ENCODE data around the gene EXT2.

EXT2 gene

GRCh38 chr11:44136176-44136945 is 40.9 kb downstream of the EXT2 start:
- DNase-seq: no peak

GRCh38 chr11:44137057-44137456 is 41.6 kb downstream of the EXT2 start:
- no peak for DNase-seq

- no peak for DNase-seq
Observed at GRCh38 chr11:44138286-44138685, 42.8 kb downstream of the EXT2 start.

- no peak for DNase-seq
Observed at GRCh38 chr11:44138980-44139379, 43.5 kb downstream of the EXT2 start.

GRCh38 chr11:44139565-44140330 is 44.3 kb downstream of the EXT2 start:
- no peak for DNase-seq

GRCh38 chr11:44140372-44140771 is 44.9 kb downstream of the EXT2 start:
- DNase-seq: no peak

GRCh38 chr11:44140805-44141204 is 45.3 kb downstream of the EXT2 start:
- no peak for DNase-seq

- DNase-seq: no peak
Observed at GRCh38 chr11:44143987-44144909, 48.8 kb downstream of the EXT2 start.

- DNase-seq: no peak
Observed at GRCh38 chr11:44145011-44145775, 49.7 kb downstream of the EXT2 start.

- DNase-seq: no peak
Observed at GRCh38 chr11:44146931-44147330, 51.5 kb downstream of the EXT2 start.

- DNase-seq: no peak
Observed at GRCh38 chr11:44147751-44148150, 52.3 kb downstream of the EXT2 start.

GRCh38 chr11:44149651-44150050 is 54.2 kb downstream of the EXT2 start:
- DNase-seq: no peak

GRCh38 chr11:44150401-44150800 is 54.9 kb downstream of the EXT2 start:
- DNase-seq: no peak

- DNase-seq: no peak
Observed at GRCh38 chr11:44157019-44157418, 61.5 kb downstream of the EXT2 start.

GRCh38 chr11:44158384-44158783 is 62.9 kb downstream of the EXT2 start:
- DNase-seq: no peak

GRCh38 chr11:44159848-44160721 is 64.6 kb downstream of the EXT2 start:
- DNase-seq: no peak

GRCh38 chr11:44162004-44162403 is 66.5 kb downstream of the EXT2 start:
- DNase-seq: no peak

GRCh38 chr11:44162662-44163061 is 67.2 kb downstream of the EXT2 start:
- DNase-seq: no peak

- no peak for DNase-seq
Observed at GRCh38 chr11:44165432-44165831, 70.0 kb downstream of the EXT2 start.

GRCh38 chr11:44167046-44167445 is 71.6 kb downstream of the EXT2 start:
- DNase-seq: no peak

GRCh38 chr11:44171518-44171917 is 76.0 kb downstream of the EXT2 start:
- DNase-seq: no peak

Measured in activated naive CD4-positive, alpha-beta T cell (primary cell).